CD4-positive, alpha-beta T cell treated with Interleukin-4 for 1 hour (primary cell): ENCODE data around the gene OR8I2.
"Not testable (repeated sequence)": the region's sequence is repeated elsewhere in the genome, so short reads cannot be mapped to it uniquely, and the experiment has no call there.

ENCODE experiments used
- DNase-seq, 2 donors: peaks; one replicate each; pipeline ENCODE4 v3.0.0-alpha.2; 2020 to 2022

Gene OR8I2

DNA sequence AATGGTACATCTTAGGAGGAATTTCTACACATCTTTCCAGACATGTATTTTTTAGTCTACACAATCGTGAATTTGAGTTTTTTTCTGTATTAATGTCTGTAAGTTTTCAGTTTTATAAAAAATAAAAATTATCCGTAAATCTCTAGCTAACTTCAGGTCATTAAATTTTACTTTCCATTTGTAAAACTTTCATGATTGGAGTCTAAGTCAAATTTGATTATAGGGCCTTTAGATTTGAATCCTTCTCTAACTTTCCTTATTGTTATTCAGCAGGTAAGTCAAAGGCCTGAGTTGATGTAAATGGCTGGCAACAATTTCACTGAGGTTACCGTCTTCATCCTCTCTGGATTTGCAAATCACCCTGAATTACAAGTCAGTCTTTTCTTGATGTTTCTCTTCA is at the start of gene OR8I2:
Gene OR8I2 (plus strand): TSS at position 301 of the 400 bp plus-strand sequence. CDS start 0 bp downstream, at position 301.
- no peak for DNase-seq

GRCh38 chr11:56045538-56045937 is 47.6 kb upstream of the OR8I2 start:
- DNase-seq, result no peak

DNA sequence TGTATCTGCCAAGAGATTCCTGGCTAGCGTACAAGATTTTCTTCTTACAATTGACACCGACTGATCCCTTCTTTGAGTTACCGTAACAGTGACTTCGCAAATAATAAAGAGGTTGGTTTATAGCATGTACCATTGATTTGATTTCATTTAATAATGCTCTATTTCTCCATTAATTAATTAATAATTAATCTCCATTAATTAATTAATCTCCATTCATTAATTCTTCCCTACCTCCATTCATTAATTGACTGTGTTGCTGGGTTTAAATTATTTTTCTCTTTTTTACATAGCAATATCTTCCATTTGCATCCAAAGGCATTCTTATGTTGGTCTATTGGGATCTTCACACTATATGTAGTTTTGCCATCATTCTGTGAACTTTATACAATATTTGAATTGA is 44.6 kb upstream of the OR8I2 start:
- no peak for DNase-seq

- no peak for DNase-seq
These were observed 43.6 kb upstream of the OR8I2 start for GRCh38 chr11:56049487-56049886.

DNA sequence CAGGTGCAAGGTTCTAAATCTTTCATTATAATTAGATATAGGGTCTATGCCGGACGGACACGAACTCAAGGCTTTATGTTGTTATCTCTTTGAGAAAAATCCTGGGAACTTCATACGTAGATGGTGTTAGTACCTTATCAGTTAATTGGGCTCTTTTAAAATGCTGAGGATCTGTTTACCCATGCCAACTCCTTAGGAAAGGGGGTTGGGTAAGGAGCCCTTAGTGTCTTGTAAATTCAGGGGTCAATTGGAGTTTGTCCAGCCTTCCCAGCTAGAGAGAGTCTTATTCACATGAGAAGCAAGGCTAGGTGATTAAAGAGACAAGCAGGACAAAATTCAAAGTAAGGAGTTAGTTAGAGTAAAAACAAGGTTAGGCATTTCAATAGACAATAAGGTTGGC is 36.7 kb upstream of the OR8I2 start:
- DNase-seq, result not testable (repeated sequence)

GRCh38 chr11:56057661-56058237 is 35.4 kb upstream of the OR8I2 start:
- DNase-seq, result not testable (repeated sequence)

DNA sequence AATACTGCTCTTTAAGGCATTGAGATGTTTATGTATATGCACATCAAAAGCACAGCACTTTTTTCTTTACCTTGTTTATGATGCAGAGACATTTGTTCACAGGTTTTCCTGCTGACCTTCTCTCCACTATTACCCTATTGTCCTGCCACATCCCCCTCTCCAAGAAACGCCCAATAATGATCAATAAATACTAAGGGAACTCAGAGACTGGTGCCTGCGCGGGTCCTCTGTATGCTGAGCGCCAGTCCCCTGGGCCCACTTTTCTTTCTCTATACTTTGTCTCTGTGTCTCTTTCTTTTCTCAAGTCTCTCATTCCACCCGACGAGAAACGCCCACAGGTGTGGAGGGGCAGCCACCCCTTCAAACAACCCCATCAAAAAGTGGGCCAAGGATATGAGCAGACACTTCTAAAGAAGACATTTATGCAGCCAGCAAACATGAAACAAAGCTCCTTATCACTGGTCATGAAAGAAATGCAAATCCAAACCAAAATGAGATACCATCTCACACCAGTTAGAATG is 34.8 kb upstream of the OR8I2 start:
- DNase-seq, result not testable (repeated sequence)

DNA sequence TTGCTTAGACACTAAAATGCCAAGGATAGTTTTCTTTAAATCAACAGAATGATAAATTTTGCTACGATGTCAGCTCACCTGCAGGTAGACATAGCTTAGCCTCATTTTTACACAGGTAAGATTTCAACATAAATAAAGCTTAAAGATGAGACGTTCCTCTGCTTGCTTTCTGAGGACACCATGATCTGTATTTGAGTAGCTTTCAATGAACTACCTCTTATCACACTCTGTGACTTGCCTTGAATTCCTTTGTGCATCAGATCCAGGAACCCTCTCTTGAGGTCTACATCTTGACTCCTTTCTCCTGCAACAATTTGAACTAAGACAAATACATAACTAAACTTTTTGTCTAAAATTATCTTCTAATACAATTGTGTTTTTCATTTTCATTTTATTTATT is 26.1 kb upstream of the OR8I2 start:
- DNase-seq, result no peak

- no peak for DNase-seq
These were observed 3.4 kb upstream of the OR8I2 start for GRCh38 chr11:56089697-56090096.

GRCh38 chr11:56103210-56103737 is 10.2 kb downstream of the OR8I2 start, which contains the start of gene OR8H2:
TSS of gene OR8H2 (plus strand) at chr11:56103687. CDS start at chr11:56105043, 1,356 bp downstream.
- no peak for DNase-seq

- no peak for DNase-seq
These were observed 29.0 kb downstream of the OR8I2 start, which contains the start of gene OR8H3 for GRCh38 chr11:56122073-56122472. TSS of gene OR8H3 (plus strand) at chr11:56122373. CDS start at chr11:56122373, 0 bp downstream.

GRCh38 chr11:56140151-56140661 is 47.1 kb downstream of the OR8I2 start, which contains the start of gene OR8J3:
TSS of gene OR8J3 (minus strand) at chr11:56140201. CDS start at chr11:56137718, 2,483 bp downstream.
- DNase-seq, result no peak

GRCh38 chr11:56143681-56144080 is 50.6 kb downstream of the OR8I2 start:
- not testable (repeated sequence) for DNase-seq
